ENCODE results near the gene DEAF1. TPM values are rescaled to one million over a fixed set of nuclear protein-coding genes. Genes with fewer than 3 reads are reported as not detected.
A peak's percentile ranks its signal among the peaks of the same experiment; 100 is the strongest.

The DEAF1 gene
- total RNA-seq, 2 experiments from 2014 or later: 47.4 to 56.6 TPM

GRCh38 chr11:721741-722345 lies 26.8 kb upstream of the DEAF1 start:
- POLR2A ChIA-PET: no interaction called here
- no peaks in the 10 kb centered on the region for H3K9me3 Mint-ChIP-seq (ENCODE audit: low read depth)

GRCh38 chr11:721247-721740 lies 26.3 kb upstream of the DEAF1 start:
- Mint-ChIP-seq H3K4me3 (no peak overlapping the region), H3K27me3 (peaks cover 25% of the 10 kb centered on the region), H3K36me3 (ENCODE audit: low read depth) (no peaks in the 10 kb centered on the region), H3K9me3 (ENCODE audit: low read depth) (no peaks in the 10 kb centered on the region), H3K27ac (no peak overlapping the region), H3K4me1 (peaks cover 12% of the 10 kb centered on the region)
- ChIA-PET POLR2A (no interaction called here), CTCF (interaction anchor here (0.6 to 1.8 kb wide), 5 partner anchors 23 to 167 kb away, joined by 3 to 6 read pairs (median 4); no protein-coding TSS in a partner anchor)
- intact Hi-C loops (cut with DNase I, micrococcal nuclease): loop anchor here (5.0 kb wide), 2 partner anchors 59 to 184 kb away; partner anchors contain the start of genes HRAS (in 1 of the 2) and LRRC56 (in 1 of the 2)
- ATAC-seq (no peak), DNase-seq (no peak)

More at GRCh38 chr11:721741-722345, 26.8 kb upstream of the DEAF1 start:
- peaks cover 12% of the 10 kb centered on the region for H3K4me1 Mint-ChIP-seq
- ATAC-seq: peak; percentile 53
- intact Hi-C loops (cut with DNase I, micrococcal nuclease): loop anchor here (2.0 to 5.0 kb wide), 3 partner anchors 60 to 185 kb away; partner anchors contain the start of genes HRAS (in 1 of the 2) and LRRC56 (in 1 of the 2)
- H3K27me3 Mint-ChIP-seq: peaks cover 25% of the 10 kb centered on the region
- no peak overlapping the region for H3K4me3 Mint-ChIP-seq
- CTCF ChIA-PET: interaction anchor here (0.6 to 1.8 kb wide), 8 partner anchors 15 to 166 kb away, joined by 3 to 6 read pairs (median 3); partner anchors contain the start of gene EPS8L2
- peak; percentile 73 for DNase-seq
- H3K36me3 Mint-ChIP-seq (ENCODE audit: low read depth): no peaks in the 10 kb centered on the region
- no peak overlapping the region for H3K27ac Mint-ChIP-seq

- DNase-seq (peak; percentile 44), ATAC-seq (peak; percentile 41)
- Mint-ChIP-seq H3K4me1 (peaks cover 12% of the 10 kb centered on the region), H3K27me3 (peaks cover 25% of the 10 kb centered on the region), H3K9me3 (ENCODE audit: low read depth) (no peaks in the 10 kb centered on the region), H3K36me3 (ENCODE audit: low read depth) (no peaks in the 10 kb centered on the region), H3K4me3 (no peak overlapping the region), H3K27ac (no peak overlapping the region)
- CTCF ChIA-PET: interaction anchor here (0.8 to 1.2 kb wide), 2 partner anchors 21 to 166 kb away, joined by 4 to 5 read pairs; no protein-coding TSS in a partner anchor
- intact Hi-C loops (cut with DNase I, micrococcal nuclease): loop anchor here (5.0 kb wide), 2 partner anchors 58 to 183 kb away; partner anchors contain the start of genes HRAS (in 1 of the 2) and LRRC56 (in 1 of the 2)
- POLR2A ChIA-PET: no interaction called here
Observed at GRCh38 chr11:720642-721246, 25.7 kb upstream of the DEAF1 start.

- Mint-ChIP-seq H3K27me3 (peaks cover 25% of the 10 kb centered on the region), H3K36me3 (ENCODE audit: low read depth) (no peaks in the 10 kb centered on the region), H3K9me3 (ENCODE audit: low read depth) (peaks cover 2% of the 10 kb centered on the region), H3K4me3 (no peak overlapping the region), H3K27ac (no peak overlapping the region), H3K4me1 (peaks cover 10% of the 10 kb centered on the region)
- POLR2A ChIA-PET: no interaction called here
- CTCF ChIA-PET: interaction anchor here (1.2 kb wide), 1 partner anchor 20 kb away, joined by 5 read pairs; no protein-coding TSS in a partner anchor
- DNase-seq (no peak), ATAC-seq (no peak)
- intact Hi-C loops (cut with DNase I, micrococcal nuclease): loop anchor here (5.0 kb wide), 2 partner anchors 58 to 183 kb away; partner anchors contain the start of genes HRAS (in 1 of the 2) and LRRC56 (in 1 of the 2)
Observed at GRCh38 chr11:720017-720641, 25.1 kb upstream of the DEAF1 start.

GRCh38 chr11:719214-720016 lies 24.4 kb upstream of the DEAF1 start:
- H3K27ac Mint-ChIP-seq: no peak overlapping the region
- CTCF ChIA-PET: interaction anchor here (1.2 kb wide), 2 partner anchors 15 to 19 kb away, joined by 4 to 5 read pairs; no protein-coding TSS in a partner anchor
- H3K36me3 Mint-ChIP-seq (ENCODE audit: low read depth): no peaks in the 10 kb centered on the region
- peaks cover 25% of the 10 kb centered on the region for H3K27me3 Mint-ChIP-seq
- ATAC-seq: no peak
- intact Hi-C loops (cut with DNase I, micrococcal nuclease): loop anchor here (5.0 kb wide), 2 partner anchors 57 to 182 kb away; partner anchors contain the start of genes HRAS (in 1 of the 2) and LRRC56 (in 1 of the 2)
- DNase-seq: no peak
- POLR2A ChIA-PET: no interaction called here
- no peak overlapping the region for H3K4me3 Mint-ChIP-seq
- H3K9me3 Mint-ChIP-seq (ENCODE audit: low read depth): peaks cover 5% of the 10 kb centered on the region
- H3K4me1 Mint-ChIP-seq: peaks cover 9% of the 10 kb centered on the region

- POLR2A ChIA-PET: no interaction called here
- CTCF ChIA-PET: no interaction called here
- H3K27me3 Mint-ChIP-seq: peaks cover 13% of the 10 kb centered on the region
- no peak overlapping the region for H3K4me3 Mint-ChIP-seq
- ATAC-seq: no peak
- intact Hi-C loops (cut with DNase I, micrococcal nuclease): no loop called here
- peaks cover 5% of the 10 kb centered on the region for H3K9me3 Mint-ChIP-seq (ENCODE audit: low read depth)
- H3K36me3 Mint-ChIP-seq (ENCODE audit: low read depth): no peaks in the 10 kb centered on the region
- no peaks in the 10 kb centered on the region for H3K4me1 Mint-ChIP-seq
- DNase-seq: no peak
- H3K27ac Mint-ChIP-seq: no peak overlapping the region
Observed at GRCh38 chr11:714436-714835, 19.4 kb upstream of the DEAF1 start.

- no peaks in the 10 kb centered on the region for H3K4me1 Mint-ChIP-seq
- DNase-seq (no peak), ATAC-seq (no peak)
- CTCF ChIA-PET: interaction anchor here (0.7 kb wide), 1 partner anchor 12 kb away, joined by 3 read pairs; no protein-coding TSS in a partner anchor
- no peak overlapping the region for H3K4me3 Mint-ChIP-seq
- H3K27ac Mint-ChIP-seq: no peak overlapping the region
- intact Hi-C loops (cut with DNase I, micrococcal nuclease): no loop called here
- peaks cover 12% of the 10 kb centered on the region for H3K27me3 Mint-ChIP-seq
- POLR2A ChIA-PET: no interaction called here
- no peaks in the 10 kb centered on the region for H3K36me3 Mint-ChIP-seq (ENCODE audit: low read depth)
- no peaks in the 10 kb centered on the region for H3K9me3 Mint-ChIP-seq (ENCODE audit: low read depth)
Observed at GRCh38 chr11:709109-709997, 14.3 kb upstream of the DEAF1 start.

- no peaks in the 10 kb centered on the region for H3K36me3 Mint-ChIP-seq (ENCODE audit: low read depth)
- POLR2A ChIA-PET: no interaction called here
- CTCF ChIA-PET: no interaction called here
Observed at GRCh38 chr11:708511-708910, 13.5 kb upstream of the DEAF1 start.

GRCh38 chr11:707817-708420 lies 12.9 kb upstream of the DEAF1 start:
- intact Hi-C loops (cut with DNase I, micrococcal nuclease): no loop called here
- H3K4me1 Mint-ChIP-seq: no peaks in the 10 kb centered on the region
- DNase-seq (no peak), ATAC-seq (no peak)
- CTCF ChIA-PET: no interaction called here
- no peaks in the 10 kb centered on the region for H3K9me3 Mint-ChIP-seq (ENCODE audit: low read depth)
- no peak overlapping the region for H3K27ac Mint-ChIP-seq
- POLR2A ChIA-PET: no interaction called here
- no peak overlapping the region for H3K4me3 Mint-ChIP-seq
- H3K36me3 Mint-ChIP-seq (ENCODE audit: low read depth): no peaks in the 10 kb centered on the region
- peaks cover 12% of the 10 kb centered on the region for H3K27me3 Mint-ChIP-seq

More at GRCh38 chr11:708511-708910, 13.5 kb upstream of the DEAF1 start:
- ATAC-seq (no peak), DNase-seq (no peak)
- Mint-ChIP-seq H3K9me3 (ENCODE audit: low read depth) (no peaks in the 10 kb centered on the region), H3K27me3 (peaks cover 12% of the 10 kb centered on the region), H3K4me1 (no peaks in the 10 kb centered on the region), H3K27ac (no peak overlapping the region), H3K4me3 (no peak overlapping the region)
- intact Hi-C loops (cut with DNase I, micrococcal nuclease): no loop called here
